GM21423 (cell line): ENCODE results near the gene MMP24.
A peak's percentile ranks its signal among the peaks of the same experiment; 100 is the strongest.

Experiments used
- ATAC-seq: cut with Tn5 transposase; IDR thresholded peaks from one replicate; pipeline ENCODE4 v1.9.1; 2021; ENCODE audit warnings: mild to moderate bottlenecking, moderate library complexity; ENCODE audit not compliant: unreplicated experiment

MMP24 gene

DNA sequence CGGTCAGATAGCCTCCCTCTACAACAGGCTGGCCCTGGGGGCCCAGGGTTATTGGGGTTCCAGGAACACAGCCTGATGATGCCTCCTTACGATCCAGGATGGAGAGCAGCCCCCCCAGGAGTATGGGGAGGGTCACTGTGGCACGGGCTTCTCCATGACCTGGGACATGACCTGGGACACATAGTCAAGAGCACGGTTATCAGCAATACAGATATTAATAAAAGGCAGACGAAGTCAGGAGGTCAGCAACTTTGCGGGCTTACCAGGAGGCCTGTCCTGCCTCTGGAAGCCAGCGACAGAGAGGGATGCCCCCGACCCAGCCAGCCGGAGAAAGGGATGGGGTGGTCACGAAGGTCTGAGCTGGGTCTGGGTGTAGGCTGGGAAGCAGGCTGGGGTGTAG is 50.6 kb downstream of the MMP24 start:
- no peak for ATAC-seq

DNA sequence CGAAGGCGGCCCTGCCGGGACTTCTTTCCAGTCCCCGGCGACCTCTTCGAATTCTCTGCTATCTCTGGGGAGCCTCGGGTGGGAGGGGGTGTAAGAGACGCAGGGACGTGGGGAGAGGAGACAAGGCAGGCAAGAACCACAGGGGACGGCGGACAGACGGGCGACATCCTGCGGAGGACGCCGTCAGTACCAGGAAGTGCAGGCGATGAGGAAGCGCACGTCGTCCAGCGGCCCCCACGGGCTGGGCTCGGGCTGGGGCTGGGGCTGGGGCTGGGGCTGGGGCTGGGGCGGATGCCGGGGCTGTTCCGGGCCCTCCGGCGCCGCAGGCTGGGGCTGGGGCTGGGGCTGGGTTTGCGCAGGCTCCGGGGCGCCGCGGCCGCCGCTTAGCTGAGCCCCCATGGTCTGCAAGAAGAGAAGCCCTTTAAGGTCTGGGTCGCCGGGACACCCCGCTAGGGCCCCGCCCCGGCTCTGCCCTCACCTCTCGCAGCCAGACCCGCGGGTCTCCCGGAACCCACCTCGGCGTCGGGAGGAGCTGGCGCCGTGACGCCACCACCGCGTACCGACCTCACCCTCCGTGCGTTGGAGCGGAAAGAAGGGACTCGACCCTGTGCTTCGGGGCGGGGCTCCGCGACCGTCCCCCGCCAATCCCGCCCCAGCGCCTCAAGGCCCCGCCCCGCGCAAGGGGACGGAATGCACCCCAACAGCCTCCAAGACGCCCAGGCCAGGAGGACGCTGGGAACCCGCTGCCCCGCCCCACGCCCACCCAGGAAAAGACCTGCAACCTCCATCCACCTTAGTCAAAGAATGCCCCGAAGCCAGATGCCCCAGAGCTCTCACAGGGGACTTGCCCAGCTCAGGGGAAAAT is 51.3 kb downstream of the MMP24 start, which contains the start of gene MMP24OS:
TSS of gene MMP24OS (minus strand) at position 592 of the 865 bp plus-strand sequence. CDS start at position 399, 193 bp downstream.
- peak; percentile 79 for ATAC-seq

DNA sequence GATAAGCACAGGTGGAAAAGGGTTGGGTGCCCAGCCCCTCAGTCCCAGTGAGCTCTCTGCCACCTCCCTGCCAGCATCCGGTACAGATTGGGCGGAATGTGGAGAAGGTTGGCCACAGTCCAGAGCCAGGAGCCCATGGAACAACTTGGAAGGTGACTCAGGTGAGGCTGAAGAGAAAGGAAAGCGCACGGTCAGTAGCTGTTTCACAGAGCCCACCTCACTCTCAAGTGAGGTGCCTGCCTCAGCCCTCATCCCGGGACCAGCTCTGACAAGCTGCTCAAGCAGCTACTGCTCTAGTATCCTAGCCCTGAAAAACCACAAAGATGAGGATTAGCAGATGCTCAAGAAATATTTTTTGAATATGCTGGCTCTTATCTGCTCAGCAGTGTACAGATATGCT is 52.5 kb downstream of the MMP24 start:
- ATAC-seq = no peak

DNA sequence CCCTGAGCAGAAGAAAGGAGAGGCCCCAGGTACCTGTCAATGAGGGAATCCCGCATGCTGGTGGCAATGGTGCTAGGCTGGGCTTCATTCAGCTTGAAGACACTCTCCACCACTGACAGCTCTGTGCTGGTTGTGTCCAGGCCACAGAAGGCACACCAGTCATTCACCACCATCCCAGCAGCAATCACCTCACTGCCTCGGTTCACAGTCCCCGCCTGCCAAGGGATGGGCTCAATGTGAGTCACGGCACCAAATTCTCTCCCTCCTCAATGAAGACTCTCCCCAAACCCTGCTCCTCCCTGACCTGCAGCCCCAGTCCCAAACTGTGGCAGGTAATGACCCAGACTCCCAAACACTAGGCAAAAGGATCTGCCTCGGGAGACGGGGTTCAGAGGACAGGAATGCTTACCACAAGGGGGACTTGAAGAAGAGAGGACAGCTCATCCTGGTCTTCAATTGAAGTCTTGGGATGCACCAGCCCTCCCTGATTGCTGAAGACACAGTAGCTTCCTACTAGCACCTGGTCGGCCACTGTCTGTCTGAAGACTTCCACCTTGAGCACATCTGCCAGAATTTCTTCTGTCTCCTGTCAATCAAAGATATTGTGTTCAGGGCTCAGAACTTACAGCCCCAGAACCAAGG is 53.2 kb downstream of the MMP24 start:
- no peak for ATAC-seq

DNA sequence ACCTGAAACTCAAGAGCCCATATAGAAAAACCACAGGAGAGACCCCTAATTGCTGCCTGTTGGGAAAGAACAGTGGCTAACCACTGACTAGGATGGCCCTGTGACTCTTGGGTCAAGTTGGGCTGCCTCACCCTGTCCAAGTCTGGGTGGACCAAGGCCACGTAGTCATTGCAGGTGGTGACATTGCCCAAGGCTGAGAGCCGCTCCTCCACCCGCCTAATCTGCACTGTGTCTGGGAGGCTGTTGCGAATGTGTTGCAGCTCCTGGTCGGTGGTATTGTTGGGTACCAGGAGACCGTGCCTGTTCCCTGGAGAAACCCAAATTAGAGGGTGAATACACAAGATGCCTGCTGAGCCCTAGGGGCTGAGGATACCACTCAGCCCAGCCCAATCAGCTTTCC is 54.0 kb downstream of the MMP24 start:
- no peak for ATAC-seq

DNA sequence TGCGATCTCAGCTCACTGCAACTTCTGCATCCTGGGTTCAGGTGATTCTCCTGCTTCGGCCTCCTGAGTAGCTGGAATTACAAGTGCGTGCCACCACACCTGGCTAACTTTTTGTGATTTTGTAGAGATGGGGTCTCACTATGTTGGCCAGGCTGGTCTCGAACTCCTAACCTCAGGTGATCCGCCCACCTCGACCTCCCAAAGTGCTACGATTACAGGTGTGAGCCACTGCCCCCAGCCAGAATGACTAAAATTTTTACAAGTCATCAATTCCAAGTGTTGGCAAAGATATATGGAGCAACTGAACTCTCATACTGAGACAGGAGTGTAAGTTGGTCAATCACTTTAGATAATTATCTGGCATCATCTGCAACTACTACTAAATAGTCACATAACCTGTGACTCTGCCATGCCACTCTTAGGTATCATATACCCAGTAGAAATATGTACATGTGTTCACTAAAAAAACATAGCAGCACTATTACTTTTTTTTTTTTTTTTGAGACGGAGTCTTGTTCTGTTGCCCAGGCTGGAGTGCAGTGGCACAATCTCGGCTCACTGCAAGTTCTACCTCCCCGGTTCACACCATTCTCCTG is 55.1 kb downstream of the MMP24 start:
- no peak for ATAC-seq

DNA sequence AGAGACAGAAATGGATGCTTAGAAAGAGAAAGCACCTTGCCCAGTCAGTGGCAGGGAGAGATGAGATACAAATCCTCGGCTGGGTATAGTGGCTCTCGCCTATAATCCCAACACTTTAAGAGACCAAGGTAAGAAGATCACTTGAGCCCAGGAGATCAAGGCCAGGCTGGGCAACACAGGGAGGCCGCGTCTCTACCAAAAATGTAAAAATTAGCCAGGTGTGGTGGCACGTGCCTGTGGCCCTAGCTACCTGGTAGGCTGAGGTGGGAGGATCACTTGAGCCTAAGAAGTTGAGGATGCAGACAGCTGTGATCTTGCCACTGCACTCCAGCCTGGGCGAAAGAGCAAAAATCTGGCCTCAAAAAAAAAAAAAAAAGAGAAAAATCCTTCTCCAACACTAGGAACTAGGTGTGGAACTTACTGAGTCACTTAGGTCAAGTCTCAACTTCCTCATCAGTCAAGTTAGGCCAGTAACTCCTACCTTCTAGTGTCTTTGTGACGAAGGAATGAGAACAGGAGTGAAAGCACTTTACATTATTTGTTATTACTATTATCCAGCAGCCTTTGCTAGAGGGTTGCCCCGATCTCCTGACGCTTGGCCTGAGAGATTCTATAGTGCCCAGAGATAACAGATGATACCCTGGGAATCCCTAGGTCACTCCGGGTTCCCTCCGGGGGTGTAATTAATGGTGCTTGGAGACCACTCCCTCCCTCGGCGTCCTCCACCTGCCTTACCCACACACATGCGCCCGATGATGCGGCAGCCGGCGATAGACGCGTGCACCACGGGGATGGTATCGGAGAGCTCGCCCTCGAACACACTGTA is 57.2 kb downstream of the MMP24 start:
- ATAC-seq = no peak

DNA sequence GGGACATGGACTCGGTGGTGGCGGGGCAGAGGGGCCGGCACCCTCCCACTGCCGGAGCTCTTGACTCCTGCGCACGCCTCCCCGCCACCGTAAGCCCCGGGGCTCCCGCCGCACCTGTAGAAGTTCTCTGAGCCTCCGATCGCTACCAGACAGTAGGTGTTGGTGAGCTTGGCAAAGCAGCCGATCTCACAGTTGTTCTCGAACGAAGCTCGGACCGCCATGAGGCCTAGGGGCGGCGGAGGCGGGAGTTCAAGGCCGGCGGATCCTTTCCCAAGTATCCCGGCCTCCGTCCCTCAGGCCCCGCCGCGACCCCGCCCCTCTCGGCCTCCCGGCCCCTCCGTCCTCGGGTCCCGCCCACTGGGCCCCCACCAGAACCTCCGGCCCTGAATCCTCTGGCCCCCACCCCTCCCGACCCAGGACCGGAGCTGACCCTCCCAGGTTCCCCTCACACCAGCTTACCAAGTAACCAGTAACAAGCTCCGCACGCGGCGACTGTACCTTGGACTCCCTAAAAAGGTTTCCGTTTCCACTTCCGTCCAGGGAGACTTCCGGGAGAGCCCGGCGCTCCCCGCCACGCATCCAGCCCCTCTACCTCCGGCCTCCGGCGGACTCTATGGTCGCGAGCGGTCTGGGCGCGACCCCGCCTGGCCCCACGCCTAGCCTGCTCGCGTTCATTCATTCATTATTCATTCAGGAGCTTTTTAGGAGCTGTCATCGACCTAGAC is 57.9 kb downstream of the MMP24 start, which contains the start of gene EIF6:
TSS of gene EIF6 (minus strand) at position 506 of the 725 bp plus-strand sequence. CDS start at position 221, 285 bp downstream.
- peak; percentile 69 for ATAC-seq

DNA sequence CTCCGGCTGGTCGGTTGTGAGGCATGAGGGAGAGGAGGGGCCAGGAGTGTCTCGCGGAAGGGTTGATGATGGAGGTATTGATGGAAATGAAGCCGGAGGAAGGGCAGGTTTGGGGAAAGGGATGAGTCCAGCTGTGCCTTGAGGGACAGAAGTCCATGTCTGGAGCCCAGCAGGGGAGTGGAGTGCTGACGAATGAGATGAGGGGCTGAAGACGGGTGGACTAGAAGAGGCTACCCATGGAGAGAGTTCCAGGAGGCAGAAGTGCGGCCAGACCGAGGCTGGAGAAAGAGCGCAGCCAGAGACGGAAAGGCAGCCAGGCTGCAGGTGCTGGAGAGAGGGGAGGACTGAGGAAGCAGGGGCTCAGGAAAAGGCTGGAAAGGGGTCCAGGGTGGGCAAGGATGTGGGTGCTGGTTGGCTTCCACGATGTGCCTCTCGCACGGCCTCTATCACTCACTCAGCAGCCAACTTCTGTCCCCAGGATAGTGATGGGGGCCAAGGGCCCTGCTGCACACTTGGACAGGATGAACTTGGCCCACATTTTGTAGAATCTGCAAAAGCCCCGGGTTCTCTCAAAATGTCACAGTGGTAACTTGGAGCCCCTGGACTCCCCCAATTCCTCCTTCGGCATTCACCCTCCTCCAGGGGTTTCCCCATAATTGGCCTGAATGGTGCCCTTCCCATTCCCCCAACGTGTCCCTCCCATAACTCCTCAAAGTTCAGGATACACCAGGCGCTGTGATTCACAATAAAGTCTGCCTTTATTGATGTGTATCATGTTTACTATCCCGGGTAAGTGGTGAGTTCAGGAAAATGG is 58.7 kb downstream of the MMP24 start:
- no peak for ATAC-seq

DNA sequence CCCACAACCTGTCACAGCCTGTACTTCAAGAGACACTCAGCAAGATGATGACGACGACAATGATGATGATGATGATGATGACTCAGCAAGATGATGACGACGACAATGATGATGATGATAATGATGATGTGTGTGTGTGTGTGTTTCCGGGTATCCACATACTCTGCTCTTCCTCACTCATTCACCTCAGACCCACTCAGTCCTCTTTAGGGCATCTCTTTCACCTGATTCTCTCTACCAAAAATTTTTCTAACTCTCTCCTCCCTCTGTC is 59.3 kb downstream of the MMP24 start:
- ATAC-seq = no peak

DNA sequence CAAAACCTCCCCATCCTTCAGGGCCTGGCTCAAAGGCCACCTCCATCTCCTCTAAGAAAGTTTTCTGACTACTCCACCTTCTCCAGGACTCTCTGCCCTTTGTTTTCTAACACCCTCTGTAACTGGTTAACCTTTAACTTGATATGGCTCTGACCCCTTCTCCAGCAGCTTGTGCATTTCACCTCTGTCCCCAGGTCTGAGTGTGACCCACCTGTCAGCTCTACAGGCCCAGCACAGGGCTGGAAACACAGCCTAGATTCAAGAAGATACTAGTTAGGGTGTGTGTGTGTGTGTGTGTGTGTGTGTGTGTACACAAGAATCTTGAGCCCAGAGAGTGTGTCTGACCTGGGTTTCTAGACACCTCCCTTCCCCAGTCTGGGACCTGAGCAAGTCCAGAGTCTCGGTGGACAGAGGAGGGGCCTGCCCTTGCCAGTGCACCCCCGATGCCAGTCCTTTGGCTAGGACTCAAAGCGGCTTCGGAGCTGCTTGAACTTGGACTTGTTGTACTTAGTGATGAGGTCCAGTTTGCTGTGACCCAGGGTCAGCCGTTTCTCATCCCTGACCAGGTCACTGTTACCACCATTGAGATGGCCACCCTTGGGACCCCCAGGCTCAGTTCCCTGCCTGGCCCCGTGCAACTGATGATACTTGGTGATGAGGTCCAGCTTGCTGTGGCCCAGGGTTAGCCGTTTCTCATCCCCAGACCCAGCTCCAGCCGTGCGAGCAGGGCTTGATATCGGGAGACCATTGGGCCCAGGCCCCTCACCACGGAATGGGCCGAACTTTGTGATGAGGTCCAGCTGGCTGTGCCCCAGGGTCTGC is 59.8 kb downstream of the MMP24 start:
- ATAC-seq = no peak

DNA sequence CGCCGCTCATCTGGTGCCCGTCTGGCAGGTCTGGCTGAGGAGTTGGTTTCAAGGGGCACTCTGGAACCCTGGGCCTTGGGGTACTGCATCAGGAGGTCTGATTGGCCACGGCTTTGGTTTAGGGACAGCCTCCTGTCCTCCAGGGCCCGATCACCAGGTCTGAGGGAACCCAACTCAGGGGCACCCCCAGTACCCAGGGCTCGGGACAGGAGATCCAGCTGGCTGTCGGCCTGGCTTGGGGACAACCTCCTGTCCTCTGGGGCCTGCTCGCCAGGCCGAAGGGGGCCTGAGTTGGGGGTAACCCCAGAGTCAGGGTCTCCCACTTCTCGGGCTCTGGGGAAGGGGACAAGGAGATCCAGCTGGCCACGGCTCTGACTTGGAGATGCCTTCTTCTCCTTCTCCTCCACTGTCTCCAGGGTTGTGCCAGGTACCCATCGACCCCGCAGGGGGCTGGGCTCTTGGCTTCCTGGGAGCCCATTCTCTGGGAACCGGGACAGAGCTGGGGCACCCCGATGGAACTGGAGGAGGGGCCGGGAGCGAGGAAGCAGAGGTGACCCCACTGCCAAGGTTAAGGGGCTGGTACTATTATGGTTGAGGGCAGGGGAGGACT is 60.5 kb downstream of the MMP24 start:
- no peak for ATAC-seq

DNA sequence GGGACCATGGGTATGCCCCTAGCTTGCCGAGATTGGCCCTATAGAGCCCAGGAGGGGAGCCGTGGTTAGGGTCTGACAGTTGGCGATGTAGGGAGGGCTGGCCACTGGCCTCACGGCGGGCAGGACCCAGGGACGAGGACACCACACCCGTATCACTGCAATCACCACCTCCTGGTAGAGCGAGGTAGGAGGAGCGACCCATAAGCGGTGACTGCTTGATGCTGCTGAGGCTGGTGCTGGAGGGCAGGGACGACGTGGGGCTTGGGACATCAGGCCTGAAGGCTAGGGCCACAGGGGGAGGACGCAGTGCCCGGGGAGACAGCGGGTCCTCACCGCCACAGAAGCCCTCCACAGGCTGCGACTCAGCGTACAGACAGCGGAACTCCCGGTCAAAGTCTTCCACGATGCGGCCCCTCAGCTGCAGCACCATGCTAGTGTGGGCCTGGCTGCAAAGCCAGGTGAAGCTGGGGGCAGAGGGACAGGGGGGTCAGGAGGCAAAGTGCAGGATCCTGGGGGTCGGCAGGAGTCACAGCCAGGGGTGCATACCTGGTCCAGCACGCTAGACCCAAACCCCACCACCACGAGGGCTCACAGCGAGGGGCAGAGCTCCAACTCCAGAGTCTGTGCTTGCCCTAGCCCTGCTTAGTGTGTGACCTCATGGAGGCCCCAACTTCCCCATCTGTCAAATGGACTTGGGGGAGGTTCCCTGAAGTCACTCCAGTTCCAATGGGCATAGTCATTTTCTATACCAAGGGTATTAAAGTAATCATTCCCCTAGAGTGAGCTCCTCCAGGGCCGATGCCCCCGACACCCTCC is 61.2 kb downstream of the MMP24 start:
- no peak for ATAC-seq

DNA sequence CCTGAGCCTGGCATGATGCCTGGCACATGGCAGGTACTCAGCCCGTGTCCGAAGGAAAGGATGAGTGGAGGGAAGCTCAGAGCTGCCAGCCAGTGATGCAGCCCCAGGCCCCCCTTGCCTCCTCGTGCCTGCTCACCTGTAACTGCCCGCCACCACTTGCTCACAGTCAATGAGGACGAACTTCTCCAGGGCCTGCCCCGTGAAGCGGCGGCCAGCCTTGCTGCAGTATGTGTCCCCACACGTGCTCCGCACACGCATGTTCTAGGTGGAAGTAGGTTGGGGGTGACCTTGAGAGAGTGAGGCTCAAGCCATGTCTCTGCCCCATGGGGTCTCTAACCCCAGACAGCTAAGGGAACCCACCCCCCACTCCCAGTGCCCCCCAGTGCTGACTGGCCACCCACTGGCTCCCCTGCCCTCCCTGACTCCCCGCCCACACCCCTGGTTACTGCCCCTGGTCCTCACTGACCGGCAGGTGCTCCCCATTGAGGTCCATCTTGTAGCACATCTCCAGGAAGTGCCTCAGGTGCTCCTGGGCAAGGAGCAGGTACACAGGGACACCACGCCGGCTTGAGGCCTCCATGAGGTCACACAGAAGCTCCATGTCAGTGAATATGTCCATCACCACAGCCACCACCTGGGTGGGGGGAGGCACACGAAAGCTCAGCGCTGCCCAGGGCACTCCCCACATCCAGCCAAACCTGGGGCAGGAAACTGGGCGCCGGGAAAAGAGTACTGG is 62.0 kb downstream of the MMP24 start:
- no peak for ATAC-seq

DNA sequence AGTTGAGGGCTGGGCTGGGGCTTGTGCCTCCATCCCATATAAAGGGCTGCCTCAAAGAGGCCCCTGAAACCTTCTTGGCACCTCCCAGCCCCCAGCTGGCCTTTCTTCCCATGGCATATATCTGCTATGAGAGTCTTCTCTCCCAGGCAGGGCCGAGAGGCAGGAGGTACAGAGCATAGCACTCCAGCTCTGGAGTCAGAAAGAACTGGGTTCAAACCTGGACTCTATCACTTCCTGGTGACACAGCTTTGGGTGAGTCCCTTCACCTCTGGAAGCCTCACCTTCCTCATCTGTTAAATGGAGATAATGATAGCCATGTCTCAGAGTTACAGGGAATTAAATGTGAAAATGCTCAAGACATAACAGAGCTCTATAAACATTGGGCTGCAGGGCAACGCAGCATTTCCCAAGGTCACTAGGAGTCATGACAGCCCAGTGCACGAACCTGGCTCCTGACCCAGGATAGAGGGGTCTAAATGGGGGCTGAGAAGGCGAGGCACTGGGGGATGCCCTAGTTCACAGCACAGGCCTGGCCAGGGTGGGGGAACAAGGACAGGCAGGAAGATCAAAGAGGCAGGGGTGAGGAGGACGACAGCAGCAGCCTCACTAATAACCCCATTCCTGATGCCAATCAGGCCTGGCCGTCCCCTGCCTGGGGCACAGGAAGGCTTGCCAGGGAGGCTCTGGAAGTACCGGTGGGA is 63.8 kb downstream of the MMP24 start:
- ATAC-seq = no peak

DNA sequence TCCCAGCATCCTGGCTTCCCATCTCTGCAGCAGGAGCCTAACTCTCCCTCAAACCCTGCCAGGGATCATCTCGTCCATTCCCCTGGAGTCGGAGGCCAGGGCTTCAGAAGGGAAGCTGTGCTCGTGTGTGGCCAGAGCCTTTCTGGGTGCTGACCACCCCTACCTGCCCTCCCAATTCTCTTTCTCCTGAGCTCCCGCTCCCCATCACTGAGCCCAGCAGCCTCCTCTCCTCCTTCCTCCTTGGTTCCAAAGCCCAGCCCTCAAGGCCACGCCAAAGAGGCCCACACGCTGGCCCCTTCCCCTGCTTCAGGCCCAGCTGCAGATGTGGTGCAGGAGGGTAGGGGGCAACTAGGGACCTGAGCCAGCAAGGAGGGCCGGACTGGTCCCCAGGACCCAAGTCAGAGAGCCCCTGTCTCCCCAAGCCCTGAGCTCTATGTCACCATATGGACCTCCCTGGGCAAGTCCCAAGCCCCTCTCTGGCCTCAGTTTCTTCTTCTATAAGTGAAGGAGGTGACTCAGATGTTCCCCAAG is 64.5 kb downstream of the MMP24 start:
- no peak for ATAC-seq
